Breast epithelium (tissue), 4 donors: Measurements from ENCODE around the gene ADD1. TPM values are rescaled to one million over a fixed set of nuclear protein-coding genes. Genes with fewer than 3 reads are reported as not detected.

Experiments used
- DNase-seq, 2 donors: peaks; one replicate each; pipeline ENCODE4 v3.0.0-alpha.2; 2019; ENCODE audit warnings: low spot score in 2 of 2
- H3K27ac ChIP-seq, 2 donors: fragments of 200-600 bp; sonication (generic) in 1 of 2; one replicate each; pipeline ENCODE4 v1.5.1; 2016 to 2019; ENCODE audit warnings: mild to moderate bottlenecking in 1 of 2
- H3K27me3 ChIP-seq, 2 donors: fragments of 200-600 bp; sonication (generic) in 1 of 2; one replicate each; pipeline versions ENCODE4 v1.5.1 to v1.6.0; 2017 to 2019; ENCODE audit warnings: control low read depth in 1 of 2, mild to moderate bottlenecking in 1 of 2
- H3K36me3 ChIP-seq: fragments of 200-600 bp; one replicate; pipeline ENCODE4 v1.5.1; 2019
- H3K4me1 ChIP-seq, 2 donors: fragments of 200-600 bp; sonication (generic); one replicate each; pipeline ENCODE4 v1.5.1; 2016 to 2019; ENCODE audit warnings: control low read depth in 1 of 2
- H3K4me3 ChIP-seq, 3 donors: fragments of 200-600 bp; sonication (generic); 1 replicate in 2 of 3; 2 replicates in 1 of 3; pipeline ENCODE4 v1.5.1; 2016 to 2019; ENCODE audit warnings: mild to moderate bottlenecking in 3 of 3, moderate library complexity in 2 of 3
- H3K9me3 ChIP-seq, 2 donors: fragments of 200-600 bp; sonication (generic) in 1 of 2; one replicate each; pipeline ENCODE4 v1.5.1; 2016 to 2019; ENCODE audit warnings: control low read depth in 1 of 2
- POLR2A ChIP-seq: fragments of 450-650 bp; IDR thresholded peaks from one replicate; pipeline ENCODE4 v1.6.1; 2016; ENCODE audit warnings: antibody characterized with exemption, mild to moderate bottlenecking, moderate library complexity
- POLR2AphosphoS5 ChIP-seq, 3 donors: sonication (generic); formaldehyde crosslinking; IDR thresholded peaks; one replicate each; pipeline ENCODE4 v1.6.1; 2017; ENCODE audit warnings: antibody characterized with exemption in 3 of 3
- intact Hi-C: fragments of 100-400 bp; cut with DNase I; formaldehyde crosslinking; loops from one replicate; pipeline ENCODE4 v1.15.1; 2023; ENCODE audit warnings: low total_unique reads
- total RNA-seq, 3 donors: library from RNA; depleted of rRNA; stranded (reverse); fragments of >200 nt; gene quantifications; one replicate each; pipeline ENCODE4 v1.1.0, GENCODE V29; 2016
- TF ChIP-seq, protein P1 (sequence below), 3 donors: fragments of 450-650 bp; IDR thresholded peaks; one replicate each; pipeline ENCODE4 v1.5.1; 2016 to 2017; ENCODE audit warnings: antibody characterized with exemption in 3 of 3, mild to moderate bottlenecking in 3 of 3, moderate library complexity in 3 of 3

ADD1 gene
- total RNA-seq, 3 donors from 2014 or later: 161 to 193 (median 181) TPM

GRCh38 chr4:2946812-2947600, 103.4 kb downstream of the ADD1 start:
- TF ChIP-seq, protein P1, sequence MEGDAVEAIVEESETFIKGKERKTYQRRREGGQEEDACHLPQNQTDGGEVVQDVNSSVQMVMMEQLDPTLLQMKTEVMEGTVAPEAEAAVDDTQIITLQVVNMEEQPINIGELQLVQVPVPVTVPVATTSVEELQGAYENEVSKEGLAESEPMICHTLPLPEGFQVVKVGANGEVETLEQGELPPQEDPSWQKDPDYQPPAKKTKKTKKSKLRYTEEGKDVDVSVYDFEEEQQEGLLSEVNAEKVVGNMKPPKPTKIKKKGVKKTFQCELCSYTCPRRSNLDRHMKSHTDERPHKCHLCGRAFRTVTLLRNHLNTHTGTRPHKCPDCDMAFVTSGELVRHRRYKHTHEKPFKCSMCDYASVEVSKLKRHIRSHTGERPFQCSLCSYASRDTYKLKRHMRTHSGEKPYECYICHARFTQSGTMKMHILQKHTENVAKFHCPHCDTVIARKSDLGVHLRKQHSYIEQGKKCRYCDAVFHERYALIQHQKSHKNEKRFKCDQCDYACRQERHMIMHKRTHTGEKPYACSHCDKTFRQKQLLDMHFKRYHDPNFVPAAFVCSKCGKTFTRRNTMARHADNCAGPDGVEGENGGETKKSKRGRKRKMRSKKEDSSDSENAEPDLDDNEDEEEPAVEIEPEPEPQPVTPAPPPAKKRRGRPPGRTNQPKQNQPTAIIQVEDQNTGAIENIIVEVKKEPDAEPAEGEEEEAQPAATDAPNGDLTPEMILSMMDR (IDR thresholded peaks at IDR 0.05): no peak
- no peak for TF ChIP-seq POLR2AphosphoS5 (IDR thresholded peaks at IDR 0.05)
- no peak for TF ChIP-seq POLR2A

DNA sequence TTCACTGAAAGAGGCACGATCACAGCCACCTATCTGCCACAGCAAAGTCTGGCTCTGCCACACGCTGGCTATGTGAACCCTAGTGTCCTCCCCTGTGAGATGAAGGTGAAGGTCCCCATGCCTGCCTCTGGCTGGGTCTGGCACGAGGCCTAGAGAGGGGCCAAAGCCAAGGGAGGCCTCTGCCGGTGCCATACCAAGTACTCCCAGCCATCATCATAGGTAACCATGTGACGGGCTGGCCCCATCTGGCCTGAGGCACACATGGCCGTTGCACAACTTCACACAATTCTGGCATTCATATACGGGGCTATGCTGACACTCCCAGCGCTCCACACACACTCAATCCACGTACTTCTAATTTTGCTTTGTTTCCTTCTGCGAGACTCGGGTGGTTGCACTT, 104.3 kb downstream of the ADD1 start:
- no peak overlapping the region for H3K4me3 ChIP-seq
- H3K9me3 ChIP-seq: no peaks in the 10 kb centered on the region
- peak; percentile 49 to 57 for DNase-seq
- peaks cover 7% of the 10 kb centered on the region for H3K36me3 ChIP-seq
- intact Hi-C loops: no loop called here
- H3K27ac ChIP-seq: peak overlapping the region; percentile 22 to 54
- TF ChIP-seq POLR2A (no peak), POLR2AphosphoS5 (IDR thresholded peaks at IDR 0.05) (no peak)
- TF ChIP-seq, protein P1 (IDR thresholded peaks at IDR 0.05): no peak
- no peaks in the 10 kb centered on the region for H3K4me1 ChIP-seq
- no peaks in the 10 kb centered on the region for H3K27me3 ChIP-seq

More at GRCh38 chr4:2946812-2947600, 103.4 kb downstream of the ADD1 start:
- intact Hi-C loops: no loop called here
- Histone ChIP-seq H3K9me3 (no peaks in the 10 kb centered on the region), H3K27me3 (no peaks in the 10 kb centered on the region), H3K27ac (peak overlapping the region; percentile 22 to 54), H3K36me3 (peaks cover 7% of the 10 kb centered on the region), H3K4me3 (no peak overlapping the region), H3K4me1 (no peaks in the 10 kb centered on the region)
- DNase-seq: peak in 1 of 2 donors; percentile 43

GRCh38 chr4:2948895-2949781, 105.5 kb downstream of the ADD1 start:
- TF ChIP-seq POLR2AphosphoS5 (IDR thresholded peaks at IDR 0.05): no peak
- TF ChIP-seq, protein P1 (IDR thresholded peaks at IDR 0.05): peak in 2 of 3 donors; percentile 26 to 35
- Histone ChIP-seq H3K4me3 (no peak overlapping the region), H3K36me3 (peaks cover 7% of the 10 kb centered on the region), H3K9me3 (no peaks in the 10 kb centered on the region), H3K27me3 (no peaks in the 10 kb centered on the region), H3K27ac (no peak overlapping the region), H3K4me1 (no peaks in the 10 kb centered on the region)
- intact Hi-C loops: no loop called here
- peak in 1 of 2 donors; percentile 52 for DNase-seq

DNA sequence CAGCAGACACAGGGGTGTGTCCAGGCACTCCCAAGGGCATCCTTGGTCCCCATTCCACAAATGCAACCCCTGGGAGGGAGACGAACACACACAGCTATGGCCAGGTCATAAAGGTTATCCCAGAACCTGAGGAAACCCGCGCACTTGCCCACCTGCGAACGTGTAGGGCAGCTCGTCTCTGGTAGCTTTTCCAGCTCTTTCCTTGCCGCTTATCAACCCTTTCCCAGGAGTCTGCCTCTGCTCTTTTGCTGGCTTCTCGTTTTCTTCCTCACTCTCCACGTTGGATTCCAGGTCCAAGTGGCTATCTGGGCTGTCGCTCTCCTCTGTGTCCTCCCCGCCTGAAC, 106.1 kb downstream of the ADD1 start:
- TF ChIP-seq, protein P1 (IDR thresholded peaks at IDR 0.05): no peak
- TF ChIP-seq POLR2A (no peak), POLR2AphosphoS5 (IDR thresholded peaks at IDR 0.05) (no peak)
- no peaks in the 10 kb centered on the region for H3K9me3 ChIP-seq
- no peaks in the 10 kb centered on the region for H3K4me1 ChIP-seq
- no peak for DNase-seq
- intact Hi-C loops: no loop called here
- no peak overlapping the region for H3K4me3 ChIP-seq
- H3K36me3 ChIP-seq: peaks cover 7% of the 10 kb centered on the region
- no peaks in the 10 kb centered on the region for H3K27me3 ChIP-seq
- no peak overlapping the region for H3K27ac ChIP-seq
